HG03097 (cell line): Measurements from ENCODE around the gene ALG13.
"Not testable (repeated sequence)": the region's sequence is repeated elsewhere in the genome, so short reads cannot be mapped to it uniquely, and the experiment has no call there.

Experiments
- ATAC-seq: cut with Tn5 transposase; IDR thresholded peaks from one replicate; pipeline ENCODE4 v1.9.1; 2021; ENCODE audit not compliant: unreplicated experiment, low FRiP score

The ALG13 gene

GRCh38 chrX:111756486-111756885, 75.5 kb downstream of the ALG13 start:
- no peak for ATAC-seq

- no peak for ATAC-seq
Observed at GRCh38 chrX:111759686-111760085, 78.7 kb downstream of the ALG13 start.

GRCh38 chrX:111761578-111762135, 80.7 kb downstream of the ALG13 start:
- ATAC-seq = no peak

- no peak for ATAC-seq
Observed at GRCh38 chrX:111778591-111778990, 97.6 kb downstream of the ALG13 start.

DNA sequence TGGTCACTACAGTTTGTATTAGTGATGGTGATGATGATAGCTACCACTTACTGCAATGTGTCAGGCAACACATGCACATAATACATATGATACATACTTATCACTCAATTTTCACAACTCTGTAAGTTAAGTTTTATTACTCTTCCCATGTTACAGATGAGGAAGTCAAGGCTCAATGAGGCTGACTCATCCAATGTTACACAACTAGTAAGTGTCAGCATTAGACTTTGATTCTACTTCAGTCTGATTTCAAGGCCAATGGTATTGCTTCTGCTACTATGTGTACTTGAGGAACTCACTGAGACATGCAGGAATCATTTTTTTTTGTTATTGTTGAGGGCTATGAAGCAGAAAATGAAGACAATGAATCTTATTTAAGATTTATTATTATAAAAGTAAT, 98.6 kb downstream of the ALG13 start:
- ATAC-seq = no peak

GRCh38 chrX:111784667-111785066, 103.7 kb downstream of the ALG13 start:
- no peak for ATAC-seq

GRCh38 chrX:111790054-111790453, 109.1 kb downstream of the ALG13 start:
- ATAC-seq = not testable (repeated sequence)
